ENCODE results near the gene LRP6. TPM values are rescaled to one million over a fixed set of nuclear protein-coding genes. Genes with fewer than 3 reads are reported as not detected.

LRP6 gene
- total and polyA plus RNA-seq, 2 of the 13 experiments (the other 11 are each of a cell fraction or from before 2014, with no cell fraction given): 33.8 to 42.0 TPM

DNA sequence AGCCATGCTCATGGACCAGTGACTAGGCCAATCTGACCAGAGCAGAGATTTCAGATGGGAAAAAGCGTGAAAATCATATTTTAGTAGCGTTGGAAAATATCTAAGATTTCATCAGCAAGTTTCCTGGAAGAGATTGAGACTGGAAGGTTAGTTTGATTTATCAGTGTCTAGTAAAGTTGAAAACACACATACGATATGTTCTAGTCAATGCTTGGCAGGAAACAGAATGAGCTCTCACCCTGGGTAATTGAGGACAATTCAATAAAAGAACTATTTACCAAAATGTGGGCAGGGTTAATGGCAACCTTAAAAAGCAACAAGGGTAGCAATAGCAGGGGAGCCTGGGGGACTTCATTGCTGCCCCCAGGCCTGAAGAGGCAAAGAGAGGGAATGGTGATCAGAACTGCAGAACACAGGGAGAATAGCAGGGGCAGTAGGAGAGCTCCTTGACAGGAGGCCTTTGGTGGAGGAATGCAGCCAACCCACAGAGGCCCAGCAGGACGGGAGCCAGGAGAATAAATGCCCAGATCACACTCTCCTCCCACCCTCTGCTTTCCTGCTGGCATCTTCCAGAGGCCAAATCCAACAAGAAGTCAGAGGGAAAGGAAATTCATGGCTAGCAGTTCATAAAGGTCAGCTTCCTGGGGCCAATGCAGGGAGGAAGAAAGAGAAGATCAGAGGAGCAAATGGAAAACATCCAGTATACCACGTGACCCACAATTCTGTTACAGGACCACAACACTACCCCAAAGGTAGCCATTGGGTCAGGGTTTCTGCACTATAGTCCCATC is 27.6 kb upstream of the LRP6 start:
- Histone ChIP-seq H3K36me3 (replicated peaks in 1 of 2; ENCODE audit: control insufficient read depth in 1 of 2, insufficient read depth in 2 of 2, low read length in 2 of 2) (no peaks in the 10 kb centered on the region), H3K4me1 (ENCODE audit: insufficient read depth, low read length) (peaks cover 16% of the 10 kb centered on the region), H3K4me3 (replicated peaks in 1 of 3; ENCODE audit: insufficient read depth in 1 of 3, low read depth in 2 of 3, low read length in 3 of 3) (no peak overlapping the region), H3K9ac (ENCODE audit: insufficient read depth, low read depth, low read length) (no peak overlapping the region), H3K27ac (ENCODE audit: extremely low read length, insufficient read depth, low read length) (no peak overlapping the region), H3K27me3 (ENCODE audit: control insufficient read depth in 1 of 2, insufficient read depth in 2 of 2, low read length in 2 of 2) (no peaks in the 10 kb centered on the region), H4K20me1 (ENCODE audit: insufficient read depth, low read length) (no peaks in the 10 kb centered on the region), H2AFZ (ENCODE audit: low read length) (peak overlapping the region; percentile 77), H3K4me2 (ENCODE audit: low read depth, low read length) (peak overlapping the region; percentile 58), H3K79me2 (ENCODE audit: insufficient read depth, low read length) (no peaks in the 10 kb centered on the region), H3K9me3 (ENCODE audit: low read length) (no peaks in the 10 kb centered on the region)
- WGBS (ENCODE audit: low lambda C conversion rate): 53% methylated on average over 5 of the region's 5 CpGs
- DNase-seq (ENCODE audit: low spot score): no peak
- TF ChIP-seq NR2F6 (IDR thresholded peaks at IDR 0.05): no peak
- no peak for TF ChIP-seq NR2F6 (CRISPR knock-in tag; IDR thresholded peaks at IDR 0.05)
- TF ChIP-seq, protein P1, sequence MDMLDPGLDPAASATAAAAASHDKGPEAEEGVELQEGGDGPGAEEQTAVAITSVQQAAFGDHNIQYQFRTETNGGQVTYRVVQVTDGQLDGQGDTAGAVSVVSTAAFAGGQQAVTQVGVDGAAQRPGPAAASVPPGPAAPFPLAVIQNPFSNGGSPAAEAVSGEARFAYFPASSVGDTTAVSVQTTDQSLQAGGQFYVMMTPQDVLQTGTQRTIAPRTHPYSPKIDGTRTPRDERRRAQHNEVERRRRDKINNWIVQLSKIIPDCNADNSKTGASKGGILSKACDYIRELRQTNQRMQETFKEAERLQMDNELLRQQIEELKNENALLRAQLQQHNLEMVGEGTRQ (IDR thresholded peaks at IDR 0.05; ENCODE audit: low read depth, low read length): peak; percentile 67
- TF ChIP-seq, protein P1 (CRISPR knock-in tag; IDR thresholded peaks at IDR 0.05; ENCODE audit: borderline replicate concordance): no peak
- TF ChIP-seq ZMYM4 (CRISPR knock-in tag; IDR thresholded peaks at IDR 0.05): peak; percentile 15; the same call in 1 of the 2 replicates
- TF ChIP-seq RAD51 (IDR thresholded peaks at IDR 0.05; ENCODE audit: borderline replicate concordance): peak; percentile 85; the same call in 1 of the 2 replicates
- no peak for TF ChIP-seq ZNF567 (CRISPR knock-in tag; IDR thresholded peaks at IDR 0.05; ENCODE audit: borderline replicate concordance)
- ATAC-seq: peak; percentile 51; the same call in 2 of the 3 replicates
- ChIA-PET CTCF (ENCODE audit: low intra/inter-chr PET ratio, low total read pairs) (no interaction called here), POLR2A (interaction anchor here (1.2 kb wide), 1 partner anchor 26 kb away, joined by 3 read pairs; no protein-coding TSS in a partner anchor)
- BruUV-seq (replicated peaks): no TSS peak
- FAIRE-seq: no peak
- intact Hi-C loops (cut with micrococcal nuclease; ENCODE audit: unreplicated experiment): no loop called here
- in situ Hi-C loops (cut with HindIII; ENCODE audit: extremely low pct_ligation_motif_present, low pct_unique_long_range_greater_than_20kb): no loop called here

Data from HepG2 (cell line).